ENCODE data around the gene IQCC.

IQCC gene

GRCh38 chr1:32194984-32195383, 10.5 kb upstream of the IQCC start:
- DNase-seq (ENCODE audit: low spot score) = no peak
- in situ Hi-C loops (cut with MboI; ENCODE audit: low pct_unique_long_range_greater_than_20kb, low sequenced_read_pairs, unreplicated experiment) = no loop called here
- no peak for TF ChIP-seq CTCF (IDR thresholded peaks at IDR 0.05; ENCODE audit: extremely low read depth, insufficient read depth, missing control alignments)

- in situ Hi-C loops (cut with MboI; ENCODE audit: low pct_unique_long_range_greater_than_20kb, low sequenced_read_pairs, unreplicated experiment) = no loop called here
- DNase-seq (ENCODE audit: low spot score) = no peak
- TF ChIP-seq CTCF (IDR thresholded peaks at IDR 0.05; ENCODE audit: extremely low read depth, insufficient read depth, missing control alignments) = no peak
Observed at GRCh38 chr1:32195531-32195930, 9.9 kb upstream of the IQCC start.

- DNase-seq (ENCODE audit: low spot score) = no peak
- in situ Hi-C loops (cut with MboI; ENCODE audit: low pct_unique_long_range_greater_than_20kb, low sequenced_read_pairs, unreplicated experiment) = no loop called here
- no peak for TF ChIP-seq CTCF (IDR thresholded peaks at IDR 0.05; ENCODE audit: extremely low read depth, insufficient read depth, missing control alignments)
Observed at GRCh38 chr1:32195972-32196823, 9.3 kb upstream of the IQCC start.

GRCh38 chr1:32197074-32197473, 8.4 kb upstream of the IQCC start:
- no peak for DNase-seq (ENCODE audit: low spot score)
- no peak for TF ChIP-seq CTCF (IDR thresholded peaks at IDR 0.05; ENCODE audit: extremely low read depth, insufficient read depth, missing control alignments)
- in situ Hi-C loops (cut with MboI; ENCODE audit: low pct_unique_long_range_greater_than_20kb, low sequenced_read_pairs, unreplicated experiment) = no loop called here

- no peak for TF ChIP-seq CTCF (IDR thresholded peaks at IDR 0.05; ENCODE audit: extremely low read depth, insufficient read depth, missing control alignments)
- DNase-seq (ENCODE audit: low spot score) = no peak
- in situ Hi-C loops (cut with MboI; ENCODE audit: low pct_unique_long_range_greater_than_20kb, low sequenced_read_pairs, unreplicated experiment) = no loop called here
Observed at GRCh38 chr1:32197837-32198236, 7.6 kb upstream of the IQCC start.

- TF ChIP-seq CTCF (IDR thresholded peaks at IDR 0.05; ENCODE audit: extremely low read depth, insufficient read depth, missing control alignments) = no peak
- DNase-seq (ENCODE audit: low spot score) = no peak
- in situ Hi-C loops (cut with MboI; ENCODE audit: low pct_unique_long_range_greater_than_20kb, low sequenced_read_pairs, unreplicated experiment) = no loop called here
Observed at GRCh38 chr1:32198237-32199042, 7.0 kb upstream of the IQCC start.

Data from GM13977 (cell line).